Neutrophil (primary cell): ENCODE measurements around the gene RTL9.
A peak's percentile ranks its signal among the peaks of the same experiment; 100 is the strongest.

Experiments used
- H3K27ac ChIP-seq: fragments of 200-600 bp; sonication (generic); 2 replicates; pipeline ENCODE4 v1.5.1; 2016; ENCODE audit warnings: mild to moderate bottlenecking, moderate library complexity
- H3K27me3 ChIP-seq: fragments of 200-600 bp; sonication (generic); 2 replicates; pipeline ENCODE4 v1.6.0; 2016; ENCODE audit warnings: mild to moderate bottlenecking
- H3K36me3 ChIP-seq: fragments of 200-600 bp; sonication (generic); 2 replicates; pipeline ENCODE4 v1.5.1; 2017
- H3K4me1 ChIP-seq, 2 experiments: fragments of 200-600 bp in 1 of 2; sonication (generic) in 1 of 2; 1 replicate in 1 of 2; 2 replicates in 1 of 2; pipeline versions ENCODE4 v1.5.1 to v1.6.1; 2013 to 2016; ENCODE audit warnings: low read depth in 1 of 2, low read length in 1 of 2, mild to moderate bottlenecking in 1 of 2, moderate library complexity in 1 of 2; ENCODE audit not compliant: control insufficient read depth in 1 of 2, insufficient read depth in 1 of 2
- H3K4me3 ChIP-seq, 2 experiments: fragments of 200-600 bp in 1 of 2; sonication (generic) in 1 of 2; 1 replicate in 1 of 2; 2 replicates in 1 of 2; pipeline ENCODE4 v1.5.1; 2013 to 2016; ENCODE audit warnings: low read depth in 1 of 2, low read length in 1 of 2, mild to moderate bottlenecking in 1 of 2, moderate library complexity in 1 of 2
- H3K9me3 ChIP-seq: fragments of 200-600 bp; sonication (generic); 2 replicates; pipeline ENCODE4 v1.5.1; 2016
- CTCF ChIP-seq: fragments of 200-600 bp; sonication (generic); IDR thresholded peaks from 2 replicates; pipeline ENCODE4 v1.5.1; 2016; ENCODE audit warnings: antibody characterized with exemption

The RTL9 gene

GRCh38 chrX:110316351-110317060, 42.1 kb upstream of the RTL9 start:
- Histone ChIP-seq H3K36me3 (no peaks in the 10 kb centered on the region), H3K27ac (no peak overlapping the region), H3K27me3 (peaks cover 26% of the 10 kb centered on the region), H3K4me3 (peak overlapping the region; percentile 63 to 67), H3K4me1 (peaks cover 5 to 10% of the 10 kb centered on the region in 2 experiments), H3K9me3 (no peaks in the 10 kb centered on the region)
- no peak for TF ChIP-seq CTCF

- H3K4me3 ChIP-seq = peak overlapping the region; percentile 63 to 67
- peaks cover 26% of the 10 kb centered on the region for H3K27me3 ChIP-seq
- H3K27ac ChIP-seq = peak overlapping the region; percentile 35
- H3K4me1 ChIP-seq = peaks cover 5 to 10% of the 10 kb centered on the region in 2 experiments
- no peak for TF ChIP-seq CTCF
- no peaks in the 10 kb centered on the region for H3K36me3 ChIP-seq
- H3K9me3 ChIP-seq = no peaks in the 10 kb centered on the region
These were observed 41.4 kb upstream of the RTL9 start for GRCh38 chrX:110317061-110317819.

- peak within 1 kb of the TSS; percentile 63 to 67 for H3K4me3 ChIP-seq
- TF ChIP-seq CTCF = no peak
- H3K4me1 ChIP-seq = peaks cover 5 to 10% of the 10 kb centered on the region in 2 experiments
- no peaks in the 10 kb centered on the region for H3K9me3 ChIP-seq
- peak within 1 kb of the TSS; percentile 35 for H3K27ac ChIP-seq
- no peaks in the 10 kb centered on the region for H3K36me3 ChIP-seq
- H3K27me3 ChIP-seq = peaks cover 26% of the 10 kb centered on the region
These were observed 40.6 kb upstream of the RTL9 start, which contains the start of gene AMMECR1 for GRCh38 chrX:110317820-110318663. Gene AMMECR1 (minus strand): TSS chrX:110318085. CDS start chrX:110318071, 14 bp downstream.

GRCh38 chrX:110318664-110318968, 40.0 kb upstream of the RTL9 start:
- H3K36me3 ChIP-seq = no peaks in the 10 kb centered on the region
- no peak for TF ChIP-seq CTCF
- H3K27me3 ChIP-seq = peaks cover 26% of the 10 kb centered on the region
- H3K4me1 ChIP-seq = peaks cover 5 to 10% of the 10 kb centered on the region in 2 experiments
- H3K4me3 ChIP-seq = peak overlapping the region; percentile 63 to 67
- H3K27ac ChIP-seq = no peak overlapping the region
- no peaks in the 10 kb centered on the region for H3K9me3 ChIP-seq

GRCh38 chrX:110320381-110320987, 38.2 kb upstream of the RTL9 start:
- H3K27me3 ChIP-seq = peaks cover 26% of the 10 kb centered on the region
- no peak for TF ChIP-seq CTCF
- H3K36me3 ChIP-seq = no peaks in the 10 kb centered on the region
- no peak overlapping the region for H3K4me3 ChIP-seq
- peaks cover 5 to 10% of the 10 kb centered on the region in 2 experiments for H3K4me1 ChIP-seq
- H3K9me3 ChIP-seq = no peaks in the 10 kb centered on the region
- no peak overlapping the region for H3K27ac ChIP-seq
